Mesendoderm (in vitro differentiated cells): ENCODE results near the gene CHST1.

ENCODE experiments used
- DNase-seq: peaks from one replicate; pipeline ENCODE4 v3.0.0; 2013
- H2AK5ac ChIP-seq: 2 replicates; pipeline ENCODE4 v1.6.1; 2013; ENCODE audit warnings: low read length, inconsistent platforms
- H2BK120ac ChIP-seq: 2 replicates; pipeline ENCODE4 v1.6.1; 2013; ENCODE audit warnings: low read depth, mild to moderate bottlenecking, low read length, moderate library complexity, mixed read lengths
- H2BK15ac ChIP-seq: replicated peaks from 2 replicates; pipeline ENCODE4 v1.6.1; 2013; ENCODE audit warnings: low read depth, mild to moderate bottlenecking, moderate library complexity
- H2BK5ac ChIP-seq: 2 replicates; pipeline ENCODE4 v1.6.1; 2013; ENCODE audit warnings: low read length, inconsistent platforms
- H3K18ac ChIP-seq: 2 replicates; pipeline ENCODE4 v1.6.1; 2013; ENCODE audit warnings: mild to moderate bottlenecking, low read length, mixed read lengths
- H3K23ac ChIP-seq: one replicate; pipeline ENCODE4 v1.6.1; 2013; ENCODE audit warnings: low read length
- H3K27ac ChIP-seq: 2 replicates; pipeline ENCODE4 v1.5.1; 2013; ENCODE audit warnings: low read depth, mild to moderate bottlenecking, inconsistent platforms, low read length, moderate library complexity
- H3K27me3 ChIP-seq: 2 replicates; pipeline ENCODE4 v1.6.1; 2013; ENCODE audit warnings: low read length, control low read depth, mild to moderate bottlenecking, inconsistent platforms; ENCODE audit not compliant: insufficient read depth, poor library complexity
- H3K36me3 ChIP-seq: 2 replicates; pipeline ENCODE4 v1.6.1; 2013; ENCODE audit warnings: low read length, inconsistent platforms; ENCODE audit not compliant: control insufficient read depth, insufficient read depth
- H3K4ac ChIP-seq: one replicate; pipeline ENCODE4 v1.6.1; 2013; ENCODE audit warnings: low read depth, mild to moderate bottlenecking, low read length, moderate library complexity
- H3K4me1 ChIP-seq: 2 replicates; pipeline ENCODE4 v1.6.1; 2013; ENCODE audit warnings: low read depth, low read length, inconsistent platforms; ENCODE audit not compliant: control insufficient read depth
- H3K4me2 ChIP-seq: 2 replicates; pipeline ENCODE4 v1.6.1; 2013; ENCODE audit warnings: low read length
- H3K4me3 ChIP-seq: 2 replicates; pipeline ENCODE4 v1.5.1; 2013; ENCODE audit warnings: mild to moderate bottlenecking, low read length
- H3K56ac ChIP-seq: one replicate; pipeline ENCODE4 v1.6.1; 2013; ENCODE audit warnings: low read length
- H3K79me1 ChIP-seq: 2 replicates; pipeline ENCODE4 v1.6.1; 2013; ENCODE audit warnings: low read length, inconsistent platforms
- H3K79me2 ChIP-seq: 2 replicates; pipeline ENCODE4 v1.6.1; 2013; ENCODE audit warnings: mild to moderate bottlenecking, low read length; ENCODE audit not compliant: control insufficient read depth, insufficient read depth
- H3K9ac ChIP-seq: 2 replicates; pipeline ENCODE4 v1.6.1; 2013; ENCODE audit warnings: low read length, inconsistent platforms
- H4K5ac ChIP-seq: one replicate; pipeline ENCODE4 v1.6.1; 2013; ENCODE audit warnings: low read length
- H4K8ac ChIP-seq: one replicate; pipeline ENCODE4 v1.6.1; 2013; ENCODE audit warnings: low read depth, mild to moderate bottlenecking, control low read depth, low read length, moderate library complexity
- WGBS: extraction: QIAGEN DNeasy Blood & Tissue Kit; methylation state at CpG from one replicate; pipeline ENCODE4 v1.1.7; 2013; ENCODE audit warnings: low lambda C conversion rate, missing lambda C conversion rate; ENCODE audit not compliant: insufficient coverage; ENCODE audit errors: extremely low coverage; 5-methylcytosine and 5-hydroxymethylcytosine counted together

The CHST1 gene

DNA sequence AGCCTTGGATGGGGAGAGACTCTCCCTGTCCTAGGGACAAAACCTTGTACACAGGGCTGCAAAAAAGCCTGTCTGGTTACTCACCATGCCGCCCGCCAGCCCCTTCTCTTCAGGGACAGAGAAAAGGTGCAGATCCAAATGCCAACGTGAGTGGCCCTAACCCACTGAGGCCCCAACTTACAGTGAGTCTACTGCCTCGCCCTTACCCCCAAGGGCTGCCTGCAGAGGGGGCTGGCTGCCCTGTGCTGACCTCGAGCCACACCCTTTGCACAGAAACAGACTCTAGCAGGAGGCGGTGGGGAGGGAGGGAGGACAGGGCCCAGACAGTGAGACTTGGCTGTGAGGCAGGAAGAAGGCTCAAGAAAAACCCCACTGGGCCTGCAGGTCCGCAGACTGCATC, 13.6 kb upstream of the CHST1 start:
- no peaks in the 10 kb centered on the region for H3K27me3 ChIP-seq
- H3K36me3 ChIP-seq: no peaks in the 10 kb centered on the region
- H2BK15ac ChIP-seq: no peak overlapping the region
- no peak overlapping the region for H3K9ac ChIP-seq
- DNase-seq: no peak
- H3K4me2 ChIP-seq: no peak overlapping the region
- H3K18ac ChIP-seq: no peak overlapping the region
- H3K4me1 ChIP-seq: no peaks in the 10 kb centered on the region
- no peaks in the 10 kb centered on the region for H3K79me2 ChIP-seq
- H3K79me1 ChIP-seq: no peaks in the 10 kb centered on the region
- no CpG with 5 or more reads among the region's 7 CpGs for WGBS
- H3K56ac ChIP-seq: no peak overlapping the region
- no peak overlapping the region for H3K4ac ChIP-seq
- H2BK120ac ChIP-seq: no peak overlapping the region
- no peak overlapping the region for H2BK5ac ChIP-seq
- H2AK5ac ChIP-seq: no peak overlapping the region
- H4K8ac ChIP-seq: no peak overlapping the region
- no peak overlapping the region for H3K23ac ChIP-seq
- H3K27ac ChIP-seq: no peak overlapping the region
- H3K4me3 ChIP-seq: no peak overlapping the region
- H4K5ac ChIP-seq: no peak overlapping the region

DNA sequence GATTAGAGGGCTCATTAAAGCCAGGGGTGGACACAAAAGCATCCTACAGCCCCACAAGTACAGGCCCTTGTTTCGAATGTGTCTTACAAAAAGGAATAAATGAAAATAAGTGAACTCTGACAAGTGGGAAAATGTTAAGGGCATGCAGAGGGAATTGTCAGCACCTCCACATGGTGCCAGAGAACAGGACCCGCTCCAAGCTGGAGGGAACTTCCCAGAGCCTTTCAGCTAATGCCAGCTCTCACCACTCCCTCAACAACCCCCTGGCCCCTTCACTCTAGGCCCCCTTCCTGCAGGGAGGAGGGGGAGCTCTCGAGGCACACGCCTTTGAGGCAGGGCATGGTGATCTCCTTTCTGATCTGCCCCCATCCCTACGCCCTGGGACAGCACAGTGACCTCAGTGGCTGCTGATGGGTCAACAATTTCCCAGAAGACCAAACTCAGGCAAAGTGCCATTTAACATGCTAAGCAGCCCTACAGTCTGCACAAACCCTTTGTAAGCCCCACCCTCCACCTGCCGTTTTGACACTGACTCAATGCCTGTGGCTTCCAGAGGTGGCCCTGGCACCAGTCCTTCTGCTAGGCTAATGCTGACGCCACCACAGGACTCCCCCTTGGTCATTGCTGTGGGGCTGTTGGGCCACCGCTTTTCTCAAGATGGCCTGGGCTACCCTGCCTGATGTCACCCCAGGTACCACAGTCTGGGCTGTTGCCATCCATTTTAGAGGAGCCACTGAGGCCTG, 12.5 kb upstream of the CHST1 start:
- Histone ChIP-seq H3K4me3 (no peak overlapping the region), H3K4me2 (no peak overlapping the region), H3K18ac (no peak overlapping the region), H3K36me3 (no peaks in the 10 kb centered on the region), H3K9ac (no peak overlapping the region), H3K27ac (no peak overlapping the region), H3K4me1 (no peaks in the 10 kb centered on the region), H2AK5ac (no peak overlapping the region), H2BK15ac (no peak overlapping the region), H3K4ac (no peak overlapping the region), H4K5ac (no peak overlapping the region), H3K27me3 (no peaks in the 10 kb centered on the region), H3K79me1 (no peaks in the 10 kb centered on the region), H4K8ac (no peak overlapping the region), H2BK120ac (no peak overlapping the region), H3K56ac (no peak overlapping the region), H3K79me2 (no peaks in the 10 kb centered on the region), H3K23ac (no peak overlapping the region), H2BK5ac (no peak overlapping the region)
- WGBS: no CpG with 5 or more reads among the region's 8 CpGs
- DNase-seq: no peak

DNA sequence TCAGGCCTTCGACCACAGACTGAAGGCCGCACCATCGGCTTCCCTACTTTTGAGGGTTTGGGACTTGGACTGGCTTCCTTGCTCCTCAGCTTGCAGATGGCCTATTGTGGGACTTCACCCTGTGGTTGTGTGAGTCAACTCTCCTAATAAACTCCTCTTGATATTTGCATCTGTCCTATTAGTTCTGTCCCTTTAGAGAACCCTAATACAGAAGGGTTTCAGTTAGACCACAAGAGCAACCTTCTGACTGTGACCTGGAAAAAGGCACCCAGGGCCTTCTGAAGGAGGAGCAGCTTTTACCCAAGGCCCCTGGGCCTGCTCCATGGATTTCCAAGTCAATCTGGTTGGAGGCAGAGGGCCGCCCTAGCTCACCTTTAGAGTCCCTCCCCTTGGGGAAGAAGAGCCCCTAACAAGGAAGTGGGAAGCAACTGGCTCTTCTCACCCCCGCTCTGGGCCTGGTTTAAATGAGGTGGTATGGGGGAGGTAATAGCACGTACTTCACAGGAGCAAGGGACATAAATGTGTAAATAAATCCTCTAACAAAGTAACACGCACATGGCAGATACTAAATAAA, 11.2 kb upstream of the CHST1 start:
- H3K18ac ChIP-seq: no peak overlapping the region
- no peak overlapping the region for H2BK120ac ChIP-seq
- no peaks in the 10 kb centered on the region for H3K27me3 ChIP-seq
- DNase-seq: no peak
- H3K9ac ChIP-seq: no peak overlapping the region
- no peak overlapping the region for H3K4me3 ChIP-seq
- no peak overlapping the region for H2BK15ac ChIP-seq
- no peaks in the 10 kb centered on the region for H3K79me1 ChIP-seq
- H4K5ac ChIP-seq: no peak overlapping the region
- H3K4ac ChIP-seq: no peak overlapping the region
- WGBS: no CpG with 5 or more reads among the region's 7 CpGs
- H3K27ac ChIP-seq: no peak overlapping the region
- H3K36me3 ChIP-seq: no peaks in the 10 kb centered on the region
- H3K4me2 ChIP-seq: no peak overlapping the region
- H3K23ac ChIP-seq: no peak overlapping the region
- H3K56ac ChIP-seq: no peak overlapping the region
- H4K8ac ChIP-seq: no peak overlapping the region
- H2AK5ac ChIP-seq: no peak overlapping the region
- no peaks in the 10 kb centered on the region for H3K4me1 ChIP-seq
- H2BK5ac ChIP-seq: no peak overlapping the region
- no peaks in the 10 kb centered on the region for H3K79me2 ChIP-seq

DNA sequence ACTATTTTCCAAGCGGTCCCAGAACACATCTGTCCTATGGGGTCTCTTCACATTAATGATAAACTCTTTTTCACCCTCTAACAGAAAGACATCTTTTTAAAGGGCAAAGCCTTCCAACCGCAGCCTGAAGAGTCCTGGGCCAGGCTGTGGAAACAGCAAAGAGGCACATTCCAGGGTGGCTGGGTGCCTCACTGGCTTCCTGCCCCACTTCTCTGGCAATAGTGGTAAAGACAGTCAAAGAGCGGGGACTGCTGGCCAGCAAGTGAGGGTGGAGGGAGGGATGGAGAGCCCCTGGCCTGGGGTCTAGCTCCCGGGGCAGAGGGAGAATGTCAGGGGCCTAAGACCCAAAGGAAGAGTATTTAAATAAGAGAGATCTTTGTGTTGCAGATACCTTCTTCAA, 10.2 kb upstream of the CHST1 start:
- H3K27me3 ChIP-seq: no peaks in the 10 kb centered on the region
- no peak overlapping the region for H4K5ac ChIP-seq
- no peaks in the 10 kb centered on the region for H3K36me3 ChIP-seq
- H2BK120ac ChIP-seq: no peak overlapping the region
- H3K18ac ChIP-seq: no peak overlapping the region
- no peak for DNase-seq
- H3K4me2 ChIP-seq: no peak overlapping the region
- H2AK5ac ChIP-seq: no peak overlapping the region
- no peak overlapping the region for H3K56ac ChIP-seq
- H2BK15ac ChIP-seq: no peak overlapping the region
- no peak overlapping the region for H3K4ac ChIP-seq
- H3K4me1 ChIP-seq: no peaks in the 10 kb centered on the region
- H3K4me3 ChIP-seq: no peak overlapping the region
- H4K8ac ChIP-seq: no peak overlapping the region
- no peak overlapping the region for H3K23ac ChIP-seq
- no peak overlapping the region for H3K9ac ChIP-seq
- no peak overlapping the region for H2BK5ac ChIP-seq
- no peak overlapping the region for H3K27ac ChIP-seq
- no CpG with 5 or more reads among the region's 4 CpGs for WGBS
- H3K79me2 ChIP-seq: no peaks in the 10 kb centered on the region
- H3K79me1 ChIP-seq: no peaks in the 10 kb centered on the region

DNA sequence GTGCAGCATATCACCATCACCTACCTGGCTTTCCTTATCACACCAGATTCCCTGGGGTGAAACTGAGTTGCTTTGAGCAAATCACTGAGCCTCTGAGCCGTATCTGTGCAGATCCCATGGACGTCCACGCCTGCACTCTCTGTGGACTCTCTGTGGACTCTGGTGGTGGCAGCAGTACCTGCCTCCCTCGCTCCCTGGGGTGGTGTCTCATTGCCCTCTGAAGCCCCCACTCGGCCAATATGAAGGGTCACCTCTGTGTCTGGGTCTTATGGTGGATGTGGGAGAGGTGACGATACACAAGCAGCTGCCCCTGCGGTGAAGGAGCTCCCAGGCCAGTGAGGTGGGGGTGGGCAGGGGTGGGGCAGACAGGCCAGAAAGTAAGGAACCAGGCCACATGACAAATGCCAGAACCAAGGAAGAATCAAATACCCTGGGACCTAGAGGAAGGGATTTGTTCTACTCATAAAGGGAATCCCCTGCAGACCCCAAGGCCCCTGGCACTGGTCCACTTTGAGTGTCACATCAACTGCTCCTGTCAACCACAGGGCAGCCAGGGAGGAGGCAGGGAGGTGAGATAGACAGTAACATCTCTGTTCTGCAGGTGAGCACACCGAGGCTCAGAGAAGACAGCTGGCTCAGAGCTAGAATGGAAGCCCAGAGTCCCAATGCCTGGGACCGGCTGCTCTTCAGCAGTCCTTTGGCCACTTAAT, 9.2 kb upstream of the CHST1 start:
- DNase-seq: no peak
- no peaks in the 10 kb centered on the region for H3K36me3 ChIP-seq
- no peak overlapping the region for H3K9ac ChIP-seq
- H3K4ac ChIP-seq: no peak overlapping the region
- H3K18ac ChIP-seq: no peak overlapping the region
- H2BK15ac ChIP-seq: no peak overlapping the region
- no peaks in the 10 kb centered on the region for H3K79me2 ChIP-seq
- no peaks in the 10 kb centered on the region for H3K79me1 ChIP-seq
- H3K4me3 ChIP-seq: no peak overlapping the region
- no CpG with 5 or more reads among the region's 9 CpGs for WGBS
- no peak overlapping the region for H4K5ac ChIP-seq
- H2AK5ac ChIP-seq: no peak overlapping the region
- no peaks in the 10 kb centered on the region for H3K4me1 ChIP-seq
- no peak overlapping the region for H3K56ac ChIP-seq
- H3K27ac ChIP-seq: no peak overlapping the region
- no peak overlapping the region for H3K4me2 ChIP-seq
- H2BK120ac ChIP-seq: no peak overlapping the region
- H3K27me3 ChIP-seq: no peaks in the 10 kb centered on the region
- no peak overlapping the region for H2BK5ac ChIP-seq
- H3K23ac ChIP-seq: no peak overlapping the region
- no peak overlapping the region for H4K8ac ChIP-seq
